GM21825 (cell line): ENCODE measurements around the gene CACYBP.

Source experiments
- ATAC-seq: cut with Tn5 transposase; IDR thresholded peaks from one replicate; pipeline ENCODE4 v1.9.1; 2021; ENCODE audit warnings: mild to moderate bottlenecking, moderate library complexity; ENCODE audit not compliant: unreplicated experiment

The CACYBP gene

DNA sequence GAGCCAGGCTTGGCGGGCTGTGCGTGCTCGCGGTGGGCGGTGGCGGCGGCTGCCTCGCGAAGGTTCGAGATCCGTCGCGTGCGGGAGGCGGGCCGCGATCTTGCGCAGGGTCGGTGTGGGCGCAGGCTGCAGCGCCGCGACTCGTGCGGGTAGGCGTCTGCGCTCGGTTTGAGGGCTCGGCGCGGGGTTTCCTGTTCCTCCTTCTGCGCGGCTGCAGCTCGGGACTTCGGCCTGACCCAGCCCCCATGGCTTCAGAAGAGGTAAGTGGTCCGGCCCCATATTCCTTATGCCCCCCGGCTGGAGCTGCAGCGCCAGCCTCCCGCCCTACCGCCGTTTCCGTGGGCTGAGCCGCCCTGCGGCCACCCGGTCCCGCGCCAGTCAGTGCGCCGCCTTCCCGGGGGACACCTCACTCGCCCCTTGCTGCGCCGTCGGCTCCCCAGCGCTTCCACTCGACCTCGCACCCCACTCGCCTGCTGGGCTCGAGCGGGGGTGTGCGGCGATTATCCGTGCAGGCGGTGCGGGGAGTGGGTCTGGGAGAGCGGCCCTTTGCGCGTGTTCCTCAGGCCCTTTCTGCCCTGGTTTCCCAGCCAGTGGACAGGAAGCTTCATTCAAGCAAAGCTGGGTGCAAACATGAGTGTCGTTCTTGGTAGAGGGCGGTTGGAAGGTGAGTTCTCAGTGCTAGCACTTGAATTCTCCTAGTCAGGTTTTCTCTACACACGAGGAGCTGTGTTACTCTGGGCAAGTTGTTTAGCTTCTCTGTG lies at the start of gene CACYBP:
TSS of gene CACYBP (plus strand) at position 12 of the 761 bp plus-strand sequence. CDS start at position 246, 234 bp downstream.
- peak; percentile 19 for ATAC-seq

GRCh38 chr1:174953285-174954072 lies 46.3 kb upstream of the CACYBP start:
- ATAC-seq: no peak

- ATAC-seq: no peak
These were observed 45.7 kb upstream of the CACYBP start for GRCh38 chr1:174954073-174954460.

GRCh38 chr1:174954671-174955669 lies 44.8 kb upstream of the CACYBP start:
- ATAC-seq: no peak

- no peak for ATAC-seq
These were observed 43.7 kb upstream of the CACYBP start for GRCh38 chr1:174956086-174956485.

- no peak for ATAC-seq
These were observed 42.8 kb upstream of the CACYBP start for GRCh38 chr1:174956976-174957375.

GRCh38 chr1:174957829-174958228 lies 41.9 kb upstream of the CACYBP start:
- ATAC-seq: no peak

- no peak for ATAC-seq
These were observed 41.4 kb upstream of the CACYBP start for GRCh38 chr1:174958396-174958795.

DNA sequence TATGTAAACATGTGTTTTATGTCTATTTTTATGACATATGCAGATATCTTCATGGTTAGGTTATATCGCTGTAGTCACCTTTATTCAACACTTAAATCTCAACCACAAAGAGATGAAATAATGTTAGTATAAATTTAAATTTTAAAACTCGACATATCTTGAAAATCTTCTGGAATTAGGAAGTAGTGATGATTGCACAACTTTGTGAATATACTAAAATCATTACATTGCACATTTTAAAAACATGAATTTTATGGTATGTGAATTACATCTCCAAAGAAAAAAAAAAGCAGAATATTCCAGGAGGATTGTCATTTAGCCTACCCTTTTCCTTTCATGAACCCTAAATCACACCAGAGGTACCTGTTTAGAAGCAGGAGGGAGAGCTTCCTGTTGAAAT lies 39.4 kb upstream of the CACYBP start:
- no peak for ATAC-seq

- no peak for ATAC-seq
These were observed 36.1 kb upstream of the CACYBP start for GRCh38 chr1:174963529-174964125.

GRCh38 chr1:174964261-174964971 lies 35.3 kb upstream of the CACYBP start:
- ATAC-seq: no peak

- no peak for ATAC-seq
These were observed 34.8 kb upstream of the CACYBP start for GRCh38 chr1:174964972-174965361.

- ATAC-seq: no peak
These were observed 34.3 kb upstream of the CACYBP start for GRCh38 chr1:174965362-174966007.

- ATAC-seq: no peak
These were observed 33.7 kb upstream of the CACYBP start for GRCh38 chr1:174966008-174966572.

DNA sequence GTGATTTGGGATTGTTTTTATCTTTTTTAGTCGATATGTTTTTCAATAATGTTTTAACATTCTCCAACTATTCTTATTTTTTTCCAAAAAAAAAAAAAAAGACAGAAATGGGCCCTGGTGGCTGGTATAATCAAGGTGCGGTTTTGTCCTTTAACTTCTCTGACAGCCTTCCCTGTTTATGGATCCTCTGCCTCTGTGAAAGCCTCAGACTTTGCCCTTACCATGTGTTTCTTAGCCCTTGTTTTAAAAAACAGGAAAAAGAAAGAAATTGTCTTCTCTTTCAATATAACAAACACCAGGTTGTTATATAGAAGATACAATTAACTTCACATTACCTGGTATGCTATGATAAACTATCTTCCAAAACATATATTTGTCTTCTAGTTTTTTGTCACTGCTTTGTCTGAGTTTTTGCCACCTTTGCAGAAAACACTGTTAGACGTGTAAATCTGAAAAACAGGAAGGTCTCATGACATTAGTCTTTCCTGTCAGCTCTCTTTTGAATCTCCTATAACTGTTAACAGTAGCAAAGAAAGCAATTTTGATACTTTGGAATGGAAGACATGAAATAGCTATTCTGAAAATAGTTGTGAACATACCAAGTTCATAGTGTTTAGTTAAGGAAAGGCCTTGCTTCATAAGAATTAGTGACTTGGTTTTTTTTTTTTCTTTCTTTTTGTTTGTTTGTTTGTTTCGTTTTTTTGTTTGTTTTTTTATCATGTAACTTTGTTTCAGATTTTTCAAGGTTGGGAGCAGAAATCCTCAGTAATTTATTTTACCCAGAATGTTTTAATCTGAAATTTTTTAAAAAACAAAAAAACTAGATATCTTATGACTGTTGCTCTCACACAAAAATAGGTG lies 31.7 kb upstream of the CACYBP start:
- no peak for ATAC-seq

DNA sequence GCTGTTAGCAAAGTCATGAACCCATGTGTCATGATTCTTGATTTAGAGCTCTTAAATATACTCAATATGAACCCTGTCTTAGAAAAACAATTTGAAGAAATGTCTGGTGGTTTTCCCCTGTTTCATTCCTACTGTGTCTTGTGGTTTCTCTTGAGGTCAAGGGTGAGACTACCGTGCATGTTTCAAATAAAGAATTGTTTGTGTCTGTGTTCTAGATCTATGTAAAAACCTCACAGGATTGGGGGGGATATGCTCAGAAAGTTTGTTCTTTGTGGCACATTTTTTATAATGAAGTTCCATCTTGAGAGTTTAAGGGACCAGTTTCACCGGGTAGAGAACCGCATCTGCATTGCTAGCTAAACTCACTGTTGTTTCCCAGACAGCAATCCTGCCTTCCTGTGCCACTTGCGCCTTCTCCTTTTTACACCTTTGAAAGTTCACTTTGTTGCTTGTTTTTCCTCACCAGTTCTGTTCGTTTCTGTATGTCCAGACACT lies 30.9 kb upstream of the CACYBP start:
- peak; percentile 79 for ATAC-seq

DNA sequence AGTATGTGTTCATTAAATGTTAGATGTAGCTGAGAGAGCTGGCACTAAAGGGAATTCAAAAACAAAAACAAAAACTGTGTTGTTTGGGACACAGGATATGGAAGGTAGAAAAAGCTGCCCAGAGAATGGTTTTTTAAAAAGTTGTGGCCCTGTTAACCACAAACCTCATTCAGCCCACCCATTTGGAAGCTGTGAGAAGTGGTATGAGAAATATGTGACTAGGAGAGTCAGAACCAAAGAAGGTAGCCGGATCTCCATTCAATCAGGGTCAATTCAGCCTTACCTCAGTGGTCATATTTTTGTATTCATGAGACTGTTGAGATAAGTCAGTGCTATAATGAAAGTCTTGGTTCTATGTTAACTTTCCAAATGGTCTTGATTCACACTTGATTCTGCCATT lies 29.8 kb upstream of the CACYBP start:
- ATAC-seq: no peak

DNA sequence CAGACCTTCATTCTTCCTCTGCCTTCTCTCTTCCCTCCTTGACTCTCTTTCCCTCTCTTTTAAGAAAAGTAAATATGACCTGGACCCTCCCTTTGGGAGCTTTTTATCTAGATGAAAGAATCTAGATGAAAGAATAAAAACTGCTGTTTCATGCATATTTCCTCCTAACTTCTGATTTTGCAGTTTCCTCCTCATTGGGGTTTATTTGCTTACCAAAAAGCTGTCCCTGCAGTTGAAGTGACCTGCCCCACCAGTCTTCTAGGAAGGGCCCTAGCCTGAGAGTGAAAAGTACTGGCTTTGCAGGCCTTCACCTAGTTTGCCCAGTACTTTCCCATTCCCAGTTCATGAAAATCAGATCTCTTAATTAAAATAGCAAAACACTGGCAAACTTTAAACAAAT lies 28.3 kb upstream of the CACYBP start:
- ATAC-seq: no peak
